Measurements from ENCODE around the gene LITAFD.
"Not testable (repeated sequence)": the region's sequence is repeated elsewhere in the genome, so short reads cannot be mapped to it uniquely, and the experiment has no call there.

The LITAFD gene

DNA sequence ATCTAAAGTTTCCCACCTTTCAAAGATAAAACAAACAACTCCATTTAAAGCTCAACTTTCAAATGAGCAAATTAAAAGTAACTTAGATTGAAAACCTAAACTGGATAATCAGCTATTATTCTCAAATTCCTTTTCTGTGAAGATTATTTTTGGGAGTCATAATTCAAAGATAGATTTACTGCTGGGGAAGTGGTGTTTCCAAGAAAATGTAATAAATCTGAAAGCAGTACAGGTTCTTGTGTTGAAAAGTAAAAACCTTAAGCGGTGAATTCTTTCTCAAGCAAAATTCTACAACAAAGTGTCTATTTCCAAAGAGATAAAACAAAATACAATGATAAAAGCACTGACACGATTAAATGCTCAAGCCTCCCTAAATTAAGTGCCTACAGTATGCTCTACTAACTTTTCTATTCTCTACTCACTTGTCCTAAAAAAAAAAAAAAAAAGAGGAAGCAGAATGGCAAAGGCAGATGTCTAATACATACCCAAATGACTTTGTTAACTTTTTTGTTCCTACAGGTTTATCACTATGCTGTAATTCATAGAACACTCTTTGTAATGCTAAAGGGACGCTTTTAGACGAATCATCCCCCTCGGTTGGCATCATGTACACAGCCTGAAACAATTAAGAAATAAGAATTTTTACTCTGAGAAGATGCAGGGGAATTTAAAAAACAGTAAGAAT lies 34.5 kb downstream of the LITAFD start:
- FAIRE-seq (no peak), DNase-seq (ENCODE audit: insufficient read length, low spot score) (no peak)

DNA sequence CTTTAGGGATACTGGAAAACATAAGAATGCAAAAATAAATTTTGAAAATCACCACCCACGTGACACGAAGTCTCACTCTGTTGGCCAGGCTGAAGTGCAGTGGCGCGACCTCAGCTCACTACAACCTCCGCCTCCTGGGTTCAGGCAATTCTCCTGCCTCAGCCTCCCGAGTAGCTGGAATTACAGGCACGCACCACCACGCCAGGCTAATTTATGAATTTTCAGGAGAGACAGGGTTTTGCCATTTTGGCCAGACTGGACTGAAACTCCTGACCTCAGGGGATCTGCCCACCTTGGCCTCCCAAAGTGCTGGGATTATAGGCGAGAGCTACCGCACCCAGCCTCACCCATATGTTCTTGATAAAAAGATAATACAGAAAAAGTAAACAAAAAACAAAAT lies 35.2 kb downstream of the LITAFD start:
- not testable (repeated sequence) for FAIRE-seq; DNase-seq (ENCODE audit: insufficient read length, low spot score)

DNA sequence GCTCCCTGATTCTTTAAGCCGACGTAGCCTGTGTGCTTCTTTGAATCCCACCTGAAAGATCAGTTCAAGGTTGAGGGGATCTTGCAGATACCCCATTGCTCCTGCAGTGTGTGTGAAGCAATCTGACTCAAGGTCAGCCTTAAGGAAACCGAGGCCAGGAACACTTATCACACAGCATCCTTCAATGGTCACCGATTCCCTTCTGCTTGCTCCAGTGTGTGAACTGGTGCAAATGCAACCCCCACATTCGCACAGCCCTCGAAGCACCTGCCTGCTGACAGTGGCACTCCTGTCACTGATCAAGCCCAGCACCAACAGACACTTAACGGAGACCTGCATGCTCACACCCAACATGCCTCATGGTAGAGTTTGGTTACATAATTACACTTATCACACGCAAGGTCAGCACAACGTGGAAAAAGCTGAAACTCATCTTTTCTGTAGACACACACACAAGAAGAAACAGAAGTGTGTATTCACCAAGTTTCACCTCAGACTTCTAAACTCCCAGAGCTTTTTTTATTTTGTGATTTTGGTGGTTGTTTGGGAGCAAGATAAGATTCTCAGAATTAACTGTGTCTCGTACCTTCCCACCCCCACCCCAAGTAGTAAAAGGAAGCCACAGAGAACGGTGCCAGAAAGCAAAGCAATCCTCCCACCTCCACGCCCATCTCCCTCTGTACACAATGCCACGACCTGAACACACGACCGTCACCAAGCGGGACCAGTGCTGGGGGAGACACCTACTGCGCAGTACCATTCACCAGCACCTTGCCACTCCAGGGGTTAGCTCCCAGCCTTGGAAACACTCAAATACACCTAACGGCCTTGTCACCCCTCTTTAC lies 37.2 kb downstream of the LITAFD start:
- FAIRE-seq (no peak), DNase-seq (ENCODE audit: insufficient read length, low spot score) (no peak)

DNA sequence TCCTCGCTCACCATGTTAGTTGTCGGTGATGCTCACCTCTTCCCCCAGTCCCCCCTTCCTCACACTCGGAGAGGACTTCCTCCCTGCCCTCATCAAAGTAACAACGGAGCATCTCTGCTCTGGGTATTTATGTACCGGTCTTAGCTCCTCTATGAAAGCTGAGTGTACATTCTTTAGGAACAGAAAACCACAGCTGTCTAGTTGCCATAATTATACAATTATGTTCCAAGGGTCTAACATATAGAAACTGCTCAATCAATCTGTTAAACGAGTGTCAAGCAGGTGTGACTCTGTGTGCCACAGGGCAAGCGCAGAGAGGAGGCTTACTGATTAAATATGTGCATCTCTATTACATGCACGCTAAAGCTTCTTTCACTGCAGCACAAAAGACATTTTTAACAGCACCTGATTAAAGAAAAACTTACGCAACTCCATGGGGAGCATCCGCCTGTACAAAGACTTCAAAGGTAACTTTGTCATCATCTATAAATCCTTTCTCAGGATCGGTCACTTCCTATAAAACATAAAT lies 37.8 kb downstream of the LITAFD start:
- no peak for DNase-seq (ENCODE audit: insufficient read length, low spot score)
- FAIRE-seq = no peak

DNA sequence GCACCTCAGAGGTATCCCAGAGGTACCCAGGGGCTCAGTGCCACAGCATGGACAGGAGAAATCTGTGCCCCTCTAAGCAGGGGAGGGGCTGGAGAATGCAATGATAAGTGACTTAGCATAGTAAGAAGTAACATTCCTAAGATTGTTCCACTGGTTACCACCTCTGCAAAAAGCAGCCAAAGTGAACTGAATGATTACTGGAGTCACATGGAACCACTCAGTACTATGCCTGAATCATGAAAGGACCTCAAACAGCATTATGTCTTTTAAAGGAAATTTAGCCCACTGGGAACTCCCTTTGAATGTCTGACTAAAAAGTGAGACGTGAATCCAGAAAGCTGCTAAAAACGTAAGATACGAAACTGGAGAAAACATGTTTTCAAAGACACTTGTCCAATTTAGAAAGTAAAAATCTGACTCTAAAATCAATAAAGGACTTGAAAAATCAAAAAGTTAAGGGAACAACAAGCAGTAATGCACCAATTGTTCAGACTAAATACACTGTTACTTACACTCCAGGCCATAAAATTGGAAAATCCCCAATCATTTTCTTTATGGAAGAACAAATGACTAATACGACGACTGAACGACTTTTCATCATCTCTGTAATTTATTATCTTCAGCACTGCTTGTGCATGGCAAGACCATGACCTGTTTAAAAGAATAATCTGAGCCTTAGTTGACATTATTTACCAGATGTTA lies 38.6 kb downstream of the LITAFD start:
- DNase-seq (ENCODE audit: insufficient read length, low spot score) (no peak), FAIRE-seq (no peak)

DNA sequence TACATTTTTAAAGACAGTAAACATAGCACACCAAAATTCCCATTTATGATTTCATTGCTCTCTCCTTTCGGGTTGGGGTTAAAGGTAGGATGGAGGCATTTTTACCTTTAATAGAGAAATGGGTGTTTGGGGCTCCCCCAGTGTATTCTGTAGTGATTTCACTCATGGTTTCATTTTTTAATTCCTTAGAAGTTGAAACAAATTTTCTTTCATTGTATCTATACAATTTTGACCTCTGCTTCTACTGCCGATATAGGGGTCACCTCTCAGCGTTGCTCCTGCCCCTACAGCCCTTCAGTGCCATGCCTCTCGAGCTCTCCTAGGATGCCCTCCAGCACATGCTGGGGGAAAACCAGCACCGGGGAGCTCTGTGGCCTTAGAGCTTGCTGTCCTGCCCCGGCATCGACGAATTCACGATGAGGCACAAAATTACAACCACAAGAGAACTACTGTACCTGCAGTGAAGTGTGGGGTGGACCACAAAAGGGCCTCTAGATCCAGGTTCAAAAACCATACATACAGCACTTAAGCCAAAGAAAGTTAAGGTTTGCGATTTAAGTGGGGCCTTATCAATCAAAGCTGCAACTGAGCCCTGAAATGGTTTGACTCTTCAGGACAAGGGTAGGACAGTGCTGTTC lies 39.3 kb downstream of the LITAFD start:
- no peak for FAIRE-seq
- no peak for DNase-seq (ENCODE audit: insufficient read length, low spot score)

DNA sequence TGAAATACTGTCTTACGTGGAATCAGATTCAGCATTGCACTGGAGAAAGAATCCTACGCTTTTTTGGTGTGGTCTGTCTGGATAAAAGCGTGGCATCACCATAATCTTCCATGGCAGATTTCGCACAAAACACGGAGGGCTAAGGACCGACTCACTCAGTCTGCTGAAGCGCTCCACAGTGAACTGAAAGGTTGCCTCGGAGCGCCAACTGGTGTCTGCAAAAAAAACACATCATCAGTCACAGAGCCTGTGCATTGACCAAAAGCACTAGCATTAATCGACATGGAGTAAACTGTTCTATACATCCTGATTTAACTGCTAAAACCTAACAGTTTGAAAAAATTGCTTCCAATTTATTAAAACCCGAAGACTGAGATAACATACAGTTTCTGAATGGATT lies 41.0 kb downstream of the LITAFD start:
- DNase-seq (ENCODE audit: insufficient read length, low spot score) (no peak), FAIRE-seq (no peak)

DNA sequence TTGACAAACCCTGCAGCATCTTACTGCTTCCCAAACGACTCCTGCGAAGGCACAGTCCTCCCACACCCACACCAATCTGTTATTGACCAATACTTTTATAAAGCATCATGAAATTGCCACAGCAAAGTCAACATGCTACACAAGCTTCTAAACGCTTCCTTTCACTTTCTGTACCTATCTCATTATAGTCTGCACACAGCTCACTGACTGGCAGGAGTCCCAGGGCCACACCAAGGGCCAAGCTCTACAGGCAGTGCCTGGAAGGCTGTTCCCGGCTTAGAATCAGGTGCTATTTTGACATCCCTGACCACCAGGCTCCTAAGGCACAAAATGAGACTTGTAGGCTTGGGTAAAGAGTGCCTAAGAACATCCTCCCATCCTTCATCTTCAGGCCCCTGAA lies 42.1 kb downstream of the LITAFD start:
- DNase-seq (ENCODE audit: insufficient read length, low spot score) = no peak
- no peak for FAIRE-seq

DNA sequence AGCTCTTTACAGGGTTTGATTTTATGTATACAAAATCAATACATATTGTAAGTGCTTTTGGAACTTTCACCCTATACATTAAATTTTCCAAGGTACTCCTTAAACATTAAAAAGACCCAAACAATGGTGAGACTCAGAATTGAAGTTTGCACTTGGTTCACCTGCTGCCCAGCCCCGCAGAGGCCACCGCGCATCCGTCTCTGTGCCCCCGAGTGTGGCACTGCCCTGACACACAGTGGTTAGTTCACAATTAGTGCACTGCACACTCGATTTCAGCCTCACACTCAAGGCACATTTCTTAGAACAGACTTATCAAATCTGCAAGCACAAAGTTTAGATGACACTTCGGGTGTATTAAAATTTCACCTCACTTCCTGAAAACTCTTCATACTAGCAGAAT lies 43.3 kb downstream of the LITAFD start:
- no peak for DNase-seq (ENCODE audit: insufficient read length, low spot score)
- FAIRE-seq = no peak

DNA sequence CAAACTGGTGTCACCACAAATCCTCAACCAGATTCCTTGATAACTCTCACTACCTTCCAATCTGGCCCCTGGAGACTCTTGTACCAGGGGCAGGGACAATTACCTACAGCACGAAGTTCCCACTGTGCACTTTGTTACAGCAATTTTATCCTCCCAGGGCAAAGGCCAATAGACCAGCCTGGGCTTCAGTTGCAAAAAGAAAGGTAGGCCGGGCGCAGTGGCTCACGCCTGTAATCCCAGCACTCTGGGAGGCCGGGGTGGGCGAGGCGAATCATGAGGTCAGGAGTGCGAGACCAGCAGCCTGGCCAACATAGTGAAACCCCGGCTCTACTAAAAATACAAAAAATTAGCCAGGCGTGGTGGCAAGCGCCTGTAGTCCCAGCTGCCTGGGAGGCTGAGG lies 44.7 kb downstream of the LITAFD start:
- DNase-seq (ENCODE audit: insufficient read length, low spot score) = no peak
- FAIRE-seq = no peak

DNA sequence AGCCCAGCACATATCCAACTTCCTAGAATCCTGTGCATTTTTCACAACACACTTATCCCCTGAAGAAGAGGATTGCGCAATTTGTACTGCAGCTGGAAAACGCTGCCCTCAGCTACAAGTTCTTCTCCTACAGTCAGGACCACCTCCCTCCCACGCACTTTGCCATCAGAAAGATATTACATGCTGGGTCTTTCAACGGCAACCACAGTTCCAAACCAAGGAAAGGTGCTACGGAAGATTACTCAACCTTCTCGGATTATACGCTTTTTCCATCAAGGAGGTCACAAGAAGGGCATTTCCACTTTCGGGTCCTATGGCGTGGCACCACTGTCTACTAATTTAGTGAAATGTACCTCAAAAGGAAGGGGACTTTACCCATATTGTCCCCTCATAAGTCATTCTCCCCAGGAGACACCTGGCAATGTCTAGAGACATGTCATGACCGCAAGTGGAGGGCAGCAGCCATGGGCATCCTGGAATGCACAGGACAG lies 46.4 kb downstream of the LITAFD start:
- no peak for FAIRE-seq
- DNase-seq (ENCODE audit: insufficient read length, low spot score) = no peak

DNA sequence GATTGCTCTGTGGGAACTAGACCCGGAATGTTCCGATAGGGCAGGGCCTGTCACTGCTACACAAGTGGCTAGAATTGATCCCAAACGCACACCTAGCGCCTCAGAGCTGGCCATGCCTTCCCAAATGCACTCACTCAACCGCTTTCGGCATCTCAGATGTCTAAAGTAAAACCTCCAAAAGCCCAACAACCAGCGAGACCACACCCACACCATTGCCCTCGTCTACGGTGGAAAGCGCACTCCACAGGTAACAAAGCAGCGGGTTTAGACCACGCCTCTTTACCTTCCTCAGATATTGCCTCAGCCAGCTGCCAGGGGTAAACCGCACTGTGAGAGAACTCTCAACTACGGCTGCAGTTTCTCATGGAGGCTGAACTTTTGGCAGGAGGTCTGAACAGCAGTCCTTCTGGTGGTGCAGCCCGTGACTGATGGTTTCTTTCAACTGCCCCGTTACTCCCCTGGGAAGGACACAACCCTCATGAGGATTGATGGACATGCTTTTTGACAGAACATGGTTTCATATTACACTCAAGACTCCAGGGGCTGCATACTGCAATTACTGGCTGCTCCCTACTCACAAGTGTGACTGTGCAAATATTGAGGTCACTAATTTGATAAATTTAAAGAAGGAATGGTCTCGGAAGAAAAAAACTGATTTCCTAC lies 47.1 kb downstream of the LITAFD start:
- no peak for FAIRE-seq
- DNase-seq (ENCODE audit: insufficient read length, low spot score) = no peak

DNA sequence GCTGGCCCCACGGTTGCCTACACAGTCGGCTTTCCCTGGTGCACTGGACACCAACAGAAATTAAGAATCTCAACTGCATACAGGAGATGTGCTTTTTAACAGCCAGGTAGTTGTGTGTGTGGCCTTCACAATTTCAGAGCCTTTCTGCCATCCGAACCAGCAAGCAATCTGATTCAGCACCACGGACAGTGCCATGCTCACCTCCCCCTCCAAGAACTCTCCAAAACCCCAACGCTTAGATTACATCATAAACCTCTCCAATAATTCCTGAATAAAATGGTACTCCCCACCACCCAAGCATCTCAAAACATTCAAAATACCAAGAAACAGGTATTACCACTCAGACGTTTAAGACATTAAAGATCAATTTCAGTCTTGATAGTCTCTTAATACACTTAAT lies 49.7 kb downstream of the LITAFD start:
- DNase-seq (ENCODE audit: insufficient read length, low spot score) = peak; percentile 40
- no peak for FAIRE-seq

DNA sequence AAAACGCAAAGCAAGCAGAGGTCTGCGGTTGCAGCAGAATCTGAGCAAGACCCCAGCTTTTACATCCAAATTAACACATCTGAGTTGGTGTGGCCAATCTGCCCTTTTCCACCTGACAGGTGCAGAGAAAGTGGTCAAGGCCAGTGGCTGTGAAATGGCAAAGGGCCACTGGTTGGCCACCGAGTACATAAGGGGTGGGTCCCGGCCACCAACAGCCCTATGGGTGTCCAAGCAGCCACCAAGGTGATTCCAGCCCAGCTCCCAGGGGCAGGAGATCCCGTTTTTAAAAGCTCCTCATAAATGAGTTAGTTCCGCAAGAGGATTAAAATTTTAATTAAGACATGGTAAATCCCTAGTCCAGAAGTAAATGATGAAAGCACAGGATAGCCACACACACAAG lies 52.5 kb downstream of the LITAFD start:
- no peak for DNase-seq (ENCODE audit: insufficient read length, low spot score)
- no peak for FAIRE-seq

Measured in HTR-8/SVneo (cell line).